T-helper 17 cell (primary cell): ENCODE data around the gene HELZ. TPM values are rescaled to one million over a fixed set of nuclear protein-coding genes. Genes with fewer than 3 reads are reported as not detected.
"Not testable (repeated sequence)": the region's sequence is repeated elsewhere in the genome, so short reads cannot be mapped to it uniquely, and the experiment has no call there.

Source experiments
- ATAC-seq: fragments of 150-1000 bp; cut with Tn5 transposase; 2 replicates; pipeline ENCODE4 v1.10.0; 2021; ENCODE audit warnings: mild to moderate bottlenecking, moderate library complexity
- DNase-seq, 3 donors: peaks; one replicate each; pipeline versions ENCODE4 v3.0.0 to v3.0.0-alpha.2; 2020 to 2021
- H3K9me3 ChIP-seq: one replicate; pipeline ENCODE4 v1.7.0; 2013; ENCODE audit warnings: low read length, mild to moderate bottlenecking; ENCODE audit not compliant: control insufficient read depth, poor library complexity, severe bottlenecking
- H3K27ac Mint-ChIP-seq: one replicate; pipeline ENCODE4 v1.8.0; 2022; ENCODE audit warnings: mild to moderate bottlenecking, moderate library complexity, mixed read lengths
- H3K27me3 Mint-ChIP-seq: one replicate; pipeline ENCODE4 v1.8.0; 2022; ENCODE audit warnings: mixed read lengths
- H3K36me3 Mint-ChIP-seq: one replicate; pipeline ENCODE4 v1.8.0; 2022; ENCODE audit warnings: low read depth, mixed read lengths
- H3K4me1 Mint-ChIP-seq: one replicate; pipeline ENCODE4 v1.8.0; 2022; ENCODE audit warnings: mild to moderate bottlenecking, mixed read lengths
- H3K4me3 Mint-ChIP-seq: one replicate; pipeline ENCODE4 v1.8.0; 2022; ENCODE audit warnings: mild to moderate bottlenecking, moderate library complexity, mixed read lengths
- total RNA-seq, 4 donors: library from RNA in 2 of 4; stranded (reverse) in 2 of 4; gene quantifications; one replicate each; pipeline ENCODE4 v1.2.3 and lab custom pipeline; 2022 to 2026

HELZ gene
- total RNA-seq, 2 donors from 2014 or later = 124 to 164 TPM

- no peak for ATAC-seq
- Mint-ChIP-seq H3K27me3 (no peaks in the 10 kb centered on the region), H3K4me3 (no peak overlapping the region), H3K36me3 (peaks cover 19% of the 10 kb centered on the region), H3K4me1 (peaks cover 25% of the 10 kb centered on the region), H3K27ac (no peak overlapping the region)
- no peaks in the 10 kb centered on the region for H3K9me3 ChIP-seq
- DNase-seq = no peak
Measured at GRCh38 chr17:67105213-67105612, 139.8 kb downstream of the HELZ start.

- Mint-ChIP-seq H3K4me1 (peaks cover 25% of the 10 kb centered on the region), H3K36me3 (peaks cover 19% of the 10 kb centered on the region), H3K27ac (peak overlapping the region; percentile 0)
- H3K4me3 Mint-ChIP-seq, DNase-seq, ATAC-seq, H3K27me3 Mint-ChIP-seq, H3K9me3 ChIP-seq: not testable (repeated sequence)
Measured at GRCh38 chr17:67104641-67105040, 140.4 kb downstream of the HELZ start.

- H3K36me3 Mint-ChIP-seq = peaks cover 9% of the 10 kb centered on the region
- no peaks in the 10 kb centered on the region for H3K9me3 ChIP-seq
- no peaks in the 10 kb centered on the region for H3K27me3 Mint-ChIP-seq
- H3K27ac Mint-ChIP-seq = no peak overlapping the region
- ATAC-seq (no peak), DNase-seq (no peak)
- no peak overlapping the region for H3K4me3 Mint-ChIP-seq
- H3K4me1 Mint-ChIP-seq = peaks cover 49% of the 10 kb centered on the region
Measured at GRCh38 chr17:67098006-67098405, 147.0 kb downstream of the HELZ start.

GRCh38 chr17:67096609-67097008, 148.4 kb downstream of the HELZ start:
- H3K36me3 Mint-ChIP-seq = peaks cover 7% of the 10 kb centered on the region

GRCh38 chr17:67095803-67096202, 149.2 kb downstream of the HELZ start:
- H3K9me3 ChIP-seq = no peaks in the 10 kb centered on the region
- Mint-ChIP-seq H3K27ac (no peak overlapping the region), H3K36me3 (peaks cover 8% of the 10 kb centered on the region), H3K4me1 (peaks cover 40% of the 10 kb centered on the region), H3K4me3 (no peak overlapping the region), H3K27me3 (no peaks in the 10 kb centered on the region)
- no peak for ATAC-seq
- DNase-seq = no peak

More at GRCh38 chr17:67096609-67097008, 148.4 kb downstream of the HELZ start:
- peaks cover 45% of the 10 kb centered on the region for H3K4me1 Mint-ChIP-seq
- H3K9me3 ChIP-seq = no peaks in the 10 kb centered on the region
- no peak overlapping the region for H3K27ac Mint-ChIP-seq
- DNase-seq (no peak), ATAC-seq (no peak)
- no peak overlapping the region for H3K4me3 Mint-ChIP-seq
- H3K27me3 Mint-ChIP-seq = no peaks in the 10 kb centered on the region

- peaks cover 42% of the 10 kb centered on the region for H3K4me1 Mint-ChIP-seq
- H3K36me3 Mint-ChIP-seq, ATAC-seq, H3K27ac Mint-ChIP-seq, H3K27me3 Mint-ChIP-seq, H3K4me3 Mint-ChIP-seq, DNase-seq, H3K9me3 ChIP-seq: not testable (repeated sequence)
Measured at GRCh38 chr17:67095291-67095690, 149.7 kb downstream of the HELZ start.

- Mint-ChIP-seq H3K4me3 (no peak overlapping the region), H3K4me1 (peaks cover 40% of the 10 kb centered on the region), H3K27me3 (no peaks in the 10 kb centered on the region), H3K36me3 (peaks cover 8% of the 10 kb centered on the region), H3K27ac (peak overlapping the region; percentile 61)
- DNase-seq (no peak), ATAC-seq (no peak)
- H3K9me3 ChIP-seq = no peaks in the 10 kb centered on the region
Measured at GRCh38 chr17:67093348-67093747, 151.6 kb downstream of the HELZ start.

- H3K4me3 Mint-ChIP-seq, DNase-seq, H3K9me3 ChIP-seq, H3K36me3 Mint-ChIP-seq, ATAC-seq, H3K27me3 Mint-ChIP-seq: not testable (repeated sequence)
- Mint-ChIP-seq H3K27ac (peak overlapping the region; percentile 41), H3K4me1 (peaks cover 37% of the 10 kb centered on the region)
Measured at GRCh38 chr17:67092710-67093109, 152.3 kb downstream of the HELZ start.

GRCh38 chr17:67092291-67092690, 152.7 kb downstream of the HELZ start:
- no peak for DNase-seq
- H3K4me1 Mint-ChIP-seq = peaks cover 36% of the 10 kb centered on the region
- H3K27me3 Mint-ChIP-seq = no peaks in the 10 kb centered on the region
- peaks cover 8% of the 10 kb centered on the region for H3K36me3 Mint-ChIP-seq
- peak overlapping the region; percentile 41 for H3K27ac Mint-ChIP-seq
- no peaks in the 10 kb centered on the region for H3K9me3 ChIP-seq
- no peak overlapping the region for H3K4me3 Mint-ChIP-seq
- ATAC-seq = no peak

- Mint-ChIP-seq H3K27me3 (no peaks in the 10 kb centered on the region), H3K4me1 (peaks cover 24% of the 10 kb centered on the region), H3K36me3 (peaks cover 6% of the 10 kb centered on the region), H3K27ac (no peak overlapping the region), H3K4me3 (no peak overlapping the region)
- no peaks in the 10 kb centered on the region for H3K9me3 ChIP-seq
- no peak for ATAC-seq
- no peak for DNase-seq
Measured at GRCh38 chr17:67090341-67090740, 154.7 kb downstream of the HELZ start.

- peaks cover 16% of the 10 kb centered on the region for H3K4me1 Mint-ChIP-seq
- DNase-seq (no peak), ATAC-seq (no peak)
- no peaks in the 10 kb centered on the region for H3K27me3 Mint-ChIP-seq
- no peak overlapping the region for H3K4me3 Mint-ChIP-seq
- peak overlapping the region; percentile 27 for H3K27ac Mint-ChIP-seq
- H3K9me3 ChIP-seq = no peaks in the 10 kb centered on the region
- H3K36me3 Mint-ChIP-seq = peaks cover 3% of the 10 kb centered on the region
Measured at GRCh38 chr17:67088639-67089038, 156.4 kb downstream of the HELZ start.

GRCh38 chr17:67085406-67085805, 159.6 kb downstream of the HELZ start:
- ATAC-seq (no peak), DNase-seq (no peak)
- peaks cover 2% of the 10 kb centered on the region for H3K36me3 Mint-ChIP-seq
- H3K27me3 Mint-ChIP-seq = no peaks in the 10 kb centered on the region
- H3K4me1 Mint-ChIP-seq = peaks cover 18% of the 10 kb centered on the region
- no peak overlapping the region for H3K4me3 Mint-ChIP-seq
- no peak overlapping the region for H3K27ac Mint-ChIP-seq
- no peaks in the 10 kb centered on the region for H3K9me3 ChIP-seq

GRCh38 chr17:67082107-67082506, 162.9 kb downstream of the HELZ start:
- no peak for DNase-seq

GRCh38 chr17:67080804-67081203, 164.2 kb downstream of the HELZ start:
- H3K27me3 Mint-ChIP-seq = no peaks in the 10 kb centered on the region
- ATAC-seq = no peak
- no peak overlapping the region for H3K4me3 Mint-ChIP-seq
- peaks cover 19% of the 10 kb centered on the region for H3K4me1 Mint-ChIP-seq
- H3K9me3 ChIP-seq = no peaks in the 10 kb centered on the region
- no peak for DNase-seq
- H3K36me3 Mint-ChIP-seq = peaks cover 4% of the 10 kb centered on the region
- H3K27ac Mint-ChIP-seq = peak overlapping the region; percentile 88

More at GRCh38 chr17:67082107-67082506, 162.9 kb downstream of the HELZ start:
- Mint-ChIP-seq H3K36me3 (peaks cover 4% of the 10 kb centered on the region), H3K27me3 (no peaks in the 10 kb centered on the region), H3K4me1 (peaks cover 17% of the 10 kb centered on the region), H3K27ac (peak overlapping the region; percentile 76), H3K4me3 (peak overlapping the region; percentile 25)
- H3K9me3 ChIP-seq = no peaks in the 10 kb centered on the region
- ATAC-seq = peak; percentile 89
